ENCODE measurements around the gene CEP85L. TPM values are rescaled to one million over a fixed set of nuclear protein-coding genes. Genes with fewer than 3 reads are reported as not detected.

The CEP85L gene
- total and polyA plus RNA-seq, 2 of the 13 experiments (the other 11 are each of a cell fraction or from before 2014, with no cell fraction given): 0.44 to 1.7 TPM

DNA sequence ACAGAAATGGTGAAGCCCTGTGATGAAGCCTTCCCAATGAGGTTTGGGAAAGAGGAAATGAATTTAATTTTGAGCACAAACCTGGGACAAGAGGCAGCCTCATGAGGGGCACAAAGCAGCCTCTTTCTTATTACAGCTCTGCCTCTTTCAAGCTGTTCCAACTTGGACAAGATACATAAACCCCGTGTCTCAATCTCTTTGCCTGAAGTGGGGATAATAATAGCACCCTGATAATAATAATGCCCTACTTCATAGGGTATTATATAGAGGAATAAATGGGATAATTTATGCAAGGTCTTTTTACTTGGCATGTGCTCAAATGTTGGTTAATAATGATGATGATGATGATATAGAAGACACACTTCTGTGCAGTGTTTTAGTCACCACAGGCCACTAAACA lies 194.4 kb downstream of the CEP85L start:
- peaks cover 5% of the 10 kb centered on the region for H3K9me3 ChIP-seq (ENCODE audit: low read length)
- TF ChIP-seq, protein P1, sequence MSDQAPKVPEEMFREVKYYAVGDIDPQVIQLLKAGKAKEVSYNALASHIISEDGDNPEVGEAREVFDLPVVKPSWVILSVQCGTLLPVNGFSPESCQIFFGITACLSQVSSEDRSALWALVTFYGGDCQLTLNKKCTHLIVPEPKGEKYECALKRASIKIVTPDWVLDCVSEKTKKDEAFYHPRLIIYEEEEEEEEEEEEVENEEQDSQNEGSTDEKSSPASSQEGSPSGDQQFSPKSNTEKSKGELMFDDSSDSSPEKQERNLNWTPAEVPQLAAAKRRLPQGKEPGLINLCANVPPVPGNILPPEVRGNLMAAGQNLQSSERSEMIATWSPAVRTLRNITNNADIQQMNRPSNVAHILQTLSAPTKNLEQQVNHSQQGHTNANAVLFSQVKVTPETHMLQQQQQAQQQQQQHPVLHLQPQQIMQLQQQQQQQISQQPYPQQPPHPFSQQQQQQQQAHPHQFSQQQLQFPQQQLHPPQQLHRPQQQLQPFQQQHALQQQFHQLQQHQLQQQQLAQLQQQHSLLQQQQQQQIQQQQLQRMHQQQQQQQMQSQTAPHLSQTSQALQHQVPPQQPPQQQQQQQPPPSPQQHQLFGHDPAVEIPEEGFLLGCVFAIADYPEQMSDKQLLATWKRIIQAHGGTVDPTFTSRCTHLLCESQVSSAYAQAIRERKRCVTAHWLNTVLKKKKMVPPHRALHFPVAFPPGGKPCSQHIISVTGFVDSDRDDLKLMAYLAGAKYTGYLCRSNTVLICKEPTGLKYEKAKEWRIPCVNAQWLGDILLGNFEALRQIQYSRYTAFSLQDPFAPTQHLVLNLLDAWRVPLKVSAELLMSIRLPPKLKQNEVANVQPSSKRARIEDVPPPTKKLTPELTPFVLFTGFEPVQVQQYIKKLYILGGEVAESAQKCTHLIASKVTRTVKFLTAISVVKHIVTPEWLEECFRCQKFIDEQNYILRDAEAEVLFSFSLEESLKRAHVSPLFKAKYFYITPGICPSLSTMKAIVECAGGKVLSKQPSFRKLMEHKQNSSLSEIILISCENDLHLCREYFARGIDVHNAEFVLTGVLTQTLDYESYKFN (CRISPR knock-in tag; conservative IDR thresholded peaks at IDR 0.05): no peak
- TF ChIP-seq, protein P2, sequence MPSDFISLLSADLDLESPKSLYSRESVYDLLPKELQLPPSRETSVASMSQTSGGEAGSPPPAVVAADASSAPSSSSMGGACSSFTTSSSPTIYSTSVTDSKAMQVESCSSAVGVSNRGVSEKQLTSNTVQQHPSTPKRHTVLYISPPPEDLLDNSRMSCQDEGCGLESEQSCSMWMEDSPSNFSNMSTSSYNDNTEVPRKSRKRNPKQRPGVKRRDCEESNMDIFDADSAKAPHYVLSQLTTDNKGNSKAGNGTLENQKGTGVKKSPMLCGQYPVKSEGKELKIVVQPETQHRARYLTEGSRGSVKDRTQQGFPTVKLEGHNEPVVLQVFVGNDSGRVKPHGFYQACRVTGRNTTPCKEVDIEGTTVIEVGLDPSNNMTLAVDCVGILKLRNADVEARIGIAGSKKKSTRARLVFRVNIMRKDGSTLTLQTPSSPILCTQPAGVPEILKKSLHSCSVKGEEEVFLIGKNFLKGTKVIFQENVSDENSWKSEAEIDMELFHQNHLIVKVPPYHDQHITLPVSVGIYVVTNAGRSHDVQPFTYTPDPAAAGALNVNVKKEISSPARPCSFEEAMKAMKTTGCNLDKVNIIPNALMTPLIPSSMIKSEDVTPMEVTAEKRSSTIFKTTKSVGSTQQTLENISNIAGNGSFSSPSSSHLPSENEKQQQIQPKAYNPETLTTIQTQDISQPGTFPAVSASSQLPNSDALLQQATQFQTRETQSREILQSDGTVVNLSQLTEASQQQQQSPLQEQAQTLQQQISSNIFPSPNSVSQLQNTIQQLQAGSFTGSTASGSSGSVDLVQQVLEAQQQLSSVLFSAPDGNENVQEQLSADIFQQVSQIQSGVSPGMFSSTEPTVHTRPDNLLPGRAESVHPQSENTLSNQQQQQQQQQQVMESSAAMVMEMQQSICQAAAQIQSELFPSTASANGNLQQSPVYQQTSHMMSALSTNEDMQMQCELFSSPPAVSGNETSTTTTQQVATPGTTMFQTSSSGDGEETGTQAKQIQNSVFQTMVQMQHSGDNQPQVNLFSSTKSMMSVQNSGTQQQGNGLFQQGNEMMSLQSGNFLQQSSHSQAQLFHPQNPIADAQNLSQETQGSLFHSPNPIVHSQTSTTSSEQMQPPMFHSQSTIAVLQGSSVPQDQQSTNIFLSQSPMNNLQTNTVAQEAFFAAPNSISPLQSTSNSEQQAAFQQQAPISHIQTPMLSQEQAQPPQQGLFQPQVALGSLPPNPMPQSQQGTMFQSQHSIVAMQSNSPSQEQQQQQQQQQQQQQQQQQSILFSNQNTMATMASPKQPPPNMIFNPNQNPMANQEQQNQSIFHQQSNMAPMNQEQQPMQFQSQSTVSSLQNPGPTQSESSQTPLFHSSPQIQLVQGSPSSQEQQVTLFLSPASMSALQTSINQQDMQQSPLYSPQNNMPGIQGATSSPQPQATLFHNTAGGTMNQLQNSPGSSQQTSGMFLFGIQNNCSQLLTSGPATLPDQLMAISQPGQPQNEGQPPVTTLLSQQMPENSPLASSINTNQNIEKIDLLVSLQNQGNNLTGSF (CRISPR knock-in tag; IDR thresholded peaks at IDR 0.05): no peak
- TF ChIP-seq ZNF879 (CRISPR knock-in tag; IDR thresholded peaks at IDR 0.05): no peak
- TF ChIP-seq ZNF773 (CRISPR knock-in tag; IDR thresholded peaks at IDR 0.05; ENCODE audit: borderline replicate concordance): no peak
- no peak for TF ChIP-seq TCF12 (IDR thresholded peaks at IDR 0.05)
- no peak for TF ChIP-seq TCF12 (CRISPR knock-in tag; IDR thresholded peaks at IDR 0.05)
- TF ChIP-seq PAX8 (CRISPR knock-in tag; IDR thresholded peaks at IDR 0.05; ENCODE audit: borderline replicate concordance): no peak
- TF ChIP-seq ZEB1 (IDR thresholded peaks at IDR 0.05; ENCODE audit: insufficient replicate concordance, low read depth): no peak
- no peak for FAIRE-seq
- H3K79me2 ChIP-seq (ENCODE audit: insufficient read depth, low read length): no peaks in the 10 kb centered on the region
- ChIA-PET CTCF (ENCODE audit: low intra/inter-chr PET ratio, low total read pairs) (no interaction called here), POLR2A (no interaction called here)
- WGBS (ENCODE audit: low lambda C conversion rate): 0% methylated on average over 1 of the region's 1 CpG
- no TSS peak for BruUV-seq (replicated peaks)
- intact Hi-C loops (cut with micrococcal nuclease; ENCODE audit: unreplicated experiment) (no loop called here), in situ Hi-C loops (cut with HindIII; ENCODE audit: extremely low pct_ligation_motif_present, low pct_unique_long_range_greater_than_20kb) (no loop called here)
- H3K36me3 ChIP-seq (replicated peaks in 1 of 2; ENCODE audit: control insufficient read depth in 1 of 2, insufficient read depth in 2 of 2, low read length in 2 of 2): no peaks in the 10 kb centered on the region
- peaks cover 10% of the 10 kb centered on the region for H3K4me1 ChIP-seq (ENCODE audit: insufficient read depth, low read length)
- H3K27ac ChIP-seq (ENCODE audit: extremely low read length, insufficient read depth, low read length): no peak overlapping the region
- no peaks in the 10 kb centered on the region for H4K20me1 ChIP-seq (ENCODE audit: insufficient read depth, low read length)
- ATAC-seq: no peak
- H3K9ac ChIP-seq (ENCODE audit: insufficient read depth, low read depth, low read length): no peak overlapping the region
- no peak overlapping the region for H2AFZ ChIP-seq (ENCODE audit: low read length)
- no peak for DNase-seq (ENCODE audit: low spot score)
- no peaks in the 10 kb centered on the region; a peak in 1 of 5 replicates for H3K27me3 ChIP-seq (ENCODE audit: control insufficient read depth in 1 of 2, insufficient read depth in 2 of 2, low read length in 2 of 2)
- H3K4me3 ChIP-seq (replicated peaks in 1 of 3; ENCODE audit: insufficient read depth in 1 of 3, low read depth in 2 of 3, low read length in 3 of 3): no peak overlapping the region
- no peak overlapping the region for H3K4me2 ChIP-seq (ENCODE audit: low read depth, low read length)

Measured in HepG2 (cell line).